GM21390 (cell line): ENCODE data around the gene DHX29.
"Not testable (repeated sequence)": the region's sequence is repeated elsewhere in the genome, so short reads cannot be mapped to it uniquely, and the experiment has no call there.

Source experiments
- ATAC-seq: cut with Tn5 transposase; IDR thresholded peaks from one replicate; pipeline ENCODE4 v1.9.1; 2021; ENCODE audit not compliant: unreplicated experiment

The DHX29 gene

DNA sequence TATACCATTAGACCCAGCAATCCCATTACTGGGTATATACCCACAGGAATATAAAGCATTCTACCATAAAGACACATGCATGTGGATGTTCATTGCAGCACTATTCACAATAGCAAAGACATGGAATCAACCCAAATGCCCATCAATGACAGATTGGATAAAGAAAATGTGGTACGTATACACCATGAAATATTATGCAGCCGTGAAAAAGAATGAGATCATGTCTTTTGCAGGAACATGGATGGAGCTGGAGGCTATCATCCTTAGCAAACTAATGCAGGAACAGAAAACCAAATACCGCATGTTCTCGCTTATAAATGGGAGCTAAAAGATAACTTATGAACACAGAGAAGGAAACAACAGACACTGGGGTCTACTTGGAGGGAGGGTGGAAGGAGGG, 10.7 kb upstream of the DHX29 start:
- ATAC-seq: not testable (repeated sequence)

- no peak for ATAC-seq
Measured at GRCh38 chr5:55316837-55317236, 9.3 kb upstream of the DHX29 start.

GRCh38 chr5:55316289-55316688, 8.8 kb upstream of the DHX29 start:
- no peak for ATAC-seq

- ATAC-seq: no peak
Measured at GRCh38 chr5:55313870-55314617, 6.5 kb upstream of the DHX29 start.

DNA sequence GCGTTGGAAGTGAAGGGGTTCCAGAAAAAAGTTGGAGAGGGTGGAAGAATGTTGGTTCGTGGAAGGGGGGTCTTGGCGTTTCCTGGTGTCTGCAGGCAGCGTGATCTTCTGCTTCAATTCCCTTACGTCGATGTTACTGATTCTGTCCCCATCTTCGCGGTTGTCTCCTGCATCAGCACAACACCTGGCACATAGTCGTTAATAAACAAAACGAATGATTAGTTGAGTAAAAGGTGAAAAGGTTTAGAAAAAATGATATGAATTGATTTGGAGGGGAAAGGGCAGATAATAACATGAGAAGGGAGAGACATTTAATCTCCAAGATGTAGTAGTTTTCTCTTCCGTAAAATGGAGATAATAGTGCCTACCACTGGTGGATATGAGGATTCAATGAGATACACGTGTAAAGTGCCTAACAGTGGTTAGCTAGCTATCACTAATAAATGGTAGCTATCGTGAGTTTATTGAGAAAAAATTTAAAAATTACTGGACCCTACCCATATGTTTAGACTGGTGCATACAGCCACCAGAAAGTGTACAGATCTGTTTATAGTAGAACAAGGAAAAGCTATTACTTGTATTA, 851 bp upstream of the DHX29 start:
- peak; percentile 18 for ATAC-seq

- ATAC-seq: no peak
Measured at GRCh38 chr5:55306641-55307382, 682 bp downstream of the DHX29 start.

DNA sequence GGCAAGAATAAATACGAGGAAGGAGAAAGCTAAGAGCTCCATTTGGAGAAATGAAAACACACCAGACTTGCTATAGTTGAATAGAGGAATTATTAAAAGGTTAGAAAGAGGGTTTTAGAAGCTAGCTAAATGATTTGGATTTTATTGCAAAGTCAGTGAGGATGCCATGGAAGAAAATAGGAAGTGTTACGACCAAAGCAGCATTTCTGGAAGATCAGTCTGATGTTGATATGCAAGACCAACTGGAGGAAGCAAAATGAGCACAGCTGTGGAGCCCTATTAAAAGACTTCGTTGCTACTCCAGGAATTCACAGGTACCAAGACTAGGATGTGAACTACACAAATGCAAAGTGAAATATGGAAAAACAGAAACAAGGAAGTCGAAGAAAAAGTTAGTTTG, 2.1 kb downstream of the DHX29 start:
- ATAC-seq: no peak

DNA sequence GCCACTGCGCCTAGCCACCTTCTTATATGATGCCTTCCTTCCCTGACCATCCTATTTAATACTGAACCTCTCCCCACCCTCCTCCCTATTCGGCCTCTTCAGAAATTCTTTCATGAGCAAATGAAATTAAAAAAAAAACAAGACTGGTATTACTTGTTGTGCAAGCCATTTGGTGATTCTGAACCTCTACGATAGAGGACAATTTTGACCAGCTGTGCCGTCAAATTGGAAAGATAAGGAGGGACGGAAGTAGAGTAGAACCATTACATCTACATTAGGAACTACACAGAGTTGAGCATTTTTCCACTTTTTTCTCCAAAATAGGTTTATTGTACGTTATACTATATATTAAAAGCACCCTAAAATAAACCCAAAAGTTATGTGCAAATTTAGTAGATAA, 2.9 kb downstream of the DHX29 start:
- ATAC-seq: no peak

- ATAC-seq: no peak
Measured at GRCh38 chr5:55303238-55303690, 4.2 kb downstream of the DHX29 start.

GRCh38 chr5:55300890-55301289, 6.6 kb downstream of the DHX29 start:
- ATAC-seq: no peak

- no peak for ATAC-seq
Measured at GRCh38 chr5:55294935-55295334, 12.6 kb downstream of the DHX29 start.

- ATAC-seq: no peak
Measured at GRCh38 chr5:55290991-55291390, 16.5 kb downstream of the DHX29 start.

DNA sequence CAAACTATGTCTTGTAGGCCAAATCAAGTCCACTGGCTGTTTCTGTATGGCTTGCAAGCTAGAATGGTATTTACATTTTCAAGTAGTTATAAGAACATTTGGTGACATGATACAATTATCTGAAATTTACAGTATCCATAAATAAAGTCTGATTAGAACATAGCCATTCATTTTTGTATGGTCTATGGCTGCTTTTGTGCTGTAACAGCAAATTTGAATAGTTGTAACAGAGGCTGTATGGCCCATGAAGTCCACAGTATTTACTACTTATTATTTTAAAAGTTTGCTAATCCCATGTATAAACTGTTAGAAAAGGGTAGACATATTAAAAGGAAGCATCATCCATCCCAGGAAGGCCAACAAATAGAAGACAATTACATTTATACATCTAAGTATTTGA, 17.7 kb downstream of the DHX29 start:
- ATAC-seq: no peak

DNA sequence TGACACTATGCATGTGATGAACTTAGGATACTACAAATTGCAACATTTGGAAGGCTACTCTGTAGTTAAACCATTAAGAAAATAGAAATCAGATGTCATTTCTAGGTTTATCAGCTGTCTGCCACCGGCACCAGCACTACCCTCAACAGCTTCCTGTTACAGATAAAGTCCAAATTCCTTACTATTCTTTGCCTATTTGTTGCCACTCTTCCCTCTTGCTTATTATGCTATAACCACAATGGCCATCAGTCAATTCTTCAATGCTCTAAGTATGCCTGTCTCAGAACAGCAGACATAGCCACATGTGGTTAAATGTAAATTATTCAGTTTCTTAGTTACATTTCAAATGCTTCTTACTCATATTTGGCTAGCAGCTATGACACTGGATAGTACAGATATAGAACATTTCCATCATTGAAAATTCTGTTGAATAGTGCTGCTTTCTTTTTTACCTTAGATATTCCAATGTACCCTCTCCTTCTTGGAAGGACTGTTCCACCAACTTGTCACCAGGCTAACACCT, 21.0 kb downstream of the DHX29 start:
- no peak for ATAC-seq

GRCh38 chr5:55278778-55279177, 28.7 kb downstream of the DHX29 start:
- ATAC-seq: no peak

- no peak for ATAC-seq
Measured at GRCh38 chr5:55276771-55277170, 30.7 kb downstream of the DHX29 start.

DNA sequence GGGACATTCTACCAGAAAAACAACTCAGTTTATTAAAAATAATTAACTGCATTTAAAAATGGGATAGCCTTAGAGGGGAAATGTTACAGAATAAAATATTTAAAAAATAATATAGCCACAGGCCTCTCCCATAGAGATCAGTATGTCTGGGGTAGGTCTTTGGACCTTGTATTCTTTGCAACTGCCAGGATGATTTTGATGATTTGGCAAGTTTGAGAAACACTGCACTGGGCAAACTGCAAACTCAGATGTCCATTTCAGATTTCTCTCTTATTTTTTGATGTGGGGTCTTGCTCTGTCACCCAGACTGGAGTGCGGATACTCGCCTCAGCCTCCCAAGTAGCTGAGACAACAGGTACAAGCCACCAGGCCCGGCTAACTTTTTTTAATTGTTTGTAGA, 49.2 kb downstream of the DHX29 start:
- ATAC-seq: no peak

DNA sequence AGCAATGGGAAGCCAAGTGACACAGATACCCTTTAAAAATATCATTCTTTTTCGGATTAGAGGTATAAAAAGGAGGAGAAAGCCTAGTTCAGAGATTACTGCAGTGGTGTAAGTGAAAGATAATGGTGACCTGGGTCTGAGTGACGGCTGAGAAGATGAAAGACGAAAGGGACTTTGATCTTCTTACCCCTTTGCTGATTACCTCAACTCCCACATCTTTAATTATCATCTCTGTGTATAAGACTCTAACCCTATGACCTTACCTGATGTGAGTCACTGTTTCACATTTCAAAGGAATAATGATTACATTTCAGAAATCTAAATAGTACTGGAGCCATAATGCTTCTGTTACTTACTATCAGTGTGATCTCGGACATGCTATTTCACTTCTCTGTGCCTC, 52.7 kb downstream of the DHX29 start:
- no peak for ATAC-seq

DNA sequence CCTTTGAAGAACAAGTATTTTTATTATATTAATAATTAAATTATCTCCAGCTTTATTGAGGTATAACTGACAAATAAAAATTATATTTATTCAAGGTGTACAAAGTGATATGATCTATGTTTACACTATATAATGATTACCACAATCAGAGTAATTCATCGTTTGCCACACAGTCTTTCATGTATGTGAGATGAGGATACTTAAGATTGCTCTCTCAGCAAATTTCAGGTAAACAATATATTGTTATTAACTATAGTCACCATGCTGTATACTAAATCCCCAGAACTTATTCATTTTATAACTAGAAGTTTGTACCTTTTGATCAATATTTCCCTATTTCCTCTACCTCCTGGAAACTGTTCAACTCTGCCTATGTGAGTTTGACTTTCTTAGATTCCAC, 57.4 kb downstream of the DHX29 start:
- no peak for ATAC-seq

DNA sequence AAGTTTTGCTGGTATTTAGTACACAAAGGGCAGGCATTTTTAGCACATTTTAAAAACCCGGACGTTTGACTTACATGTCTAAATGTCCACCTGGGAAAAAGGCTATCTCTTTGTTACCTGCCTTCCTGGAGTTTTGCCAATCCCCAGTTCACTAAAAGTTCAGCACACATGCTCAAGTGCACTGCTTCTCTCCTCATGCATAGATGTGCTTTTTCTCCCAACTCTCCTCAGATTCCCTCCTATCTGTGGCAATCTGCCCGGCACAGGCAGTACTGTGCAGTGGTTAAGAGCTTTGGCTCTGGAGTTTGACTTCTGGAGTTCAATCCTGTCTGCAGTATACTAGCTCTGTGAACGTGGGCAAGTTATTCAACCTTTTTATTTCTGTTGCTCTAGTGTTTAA, 65.7 kb downstream of the DHX29 start:
- no peak for ATAC-seq

DNA sequence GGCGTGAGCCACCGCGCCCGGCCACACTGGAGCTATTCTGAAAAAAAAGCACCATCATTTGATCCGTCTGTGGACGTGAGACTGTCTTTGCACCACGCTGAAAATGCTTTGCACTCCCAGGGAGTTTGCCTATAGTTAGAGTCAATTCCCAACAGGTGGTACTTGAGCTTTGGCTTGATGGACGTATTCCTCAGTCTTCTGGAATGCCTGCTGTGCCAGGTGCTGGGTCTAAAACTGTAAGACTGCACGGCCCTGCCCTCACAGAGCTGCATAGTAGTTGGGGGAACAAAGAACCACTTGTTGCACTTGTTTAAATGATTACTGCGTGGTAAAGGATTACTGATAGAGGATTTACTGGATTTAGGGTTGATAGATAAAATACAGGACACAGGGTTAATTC, 70.7 kb downstream of the DHX29 start:
- no peak for ATAC-seq

- no peak for ATAC-seq
Measured at GRCh38 chr5:55234121-55234700, 73.3 kb downstream of the DHX29 start.
